ENCODE measurements around the gene CTSL. TPM values are rescaled to one million over a fixed set of nuclear protein-coding genes. Genes with fewer than 3 reads are reported as not detected.

CTSL gene
- 31.1 and 32.2 TPM in 2 replicates for total RNA-seq (2014; rRNA removed; shearing (Covaris generic))

GRCh38 chr9:87725900-87726709 is at the start of gene CTSL:
Gene CTSL, plus strand, starts transcription at chr9:87726119. Its CDS starts 1,485 bp downstream, at chr9:87727604.
- DNase-seq = peak; percentile 72 to 77
- H3K36me3 ChIP-seq = no peaks in the 10 kb centered on the region

GRCh38 chr9:87676976-87677775 is 48.7 kb upstream of the CTSL start:
- Histone ChIP-seq H3K4me3 (no peak overlapping the region), H3K9me3 (replicated peaks) (no peaks in the 10 kb centered on the region), H3K36me3 (peaks cover 7% of the 10 kb centered on the region; the same call in 1 of the 2 replicates), H3K27me3 (no peaks in the 10 kb centered on the region), H3K4me1 (no peaks in the 10 kb centered on the region), H3K27ac (no peak overlapping the region)
- no peak for DNase-seq

More at GRCh38 chr9:87725900-87726709, at the start of gene CTSL:
- H3K9me3 ChIP-seq (replicated peaks) = no peaks in the 10 kb centered on the region
- H3K4me1 ChIP-seq = no peaks in the 10 kb centered on the region
- peak within 1 kb of the TSS; percentile 7; the same call in 1 of the 2 replicates for H3K27ac ChIP-seq
- H3K4me3 ChIP-seq = peak within 1 kb of the TSS; percentile 60
- no peaks in the 10 kb centered on the region for H3K27me3 ChIP-seq

- H3K27me3 ChIP-seq = no peaks in the 10 kb centered on the region
- no peak overlapping the region for H3K27ac ChIP-seq
- no peaks in the 10 kb centered on the region for H3K9me3 ChIP-seq (replicated peaks)
- H3K4me1 ChIP-seq = no peaks in the 10 kb centered on the region
- peaks cover 7% of the 10 kb centered on the region; the same call in 1 of the 2 replicates for H3K36me3 ChIP-seq
- no peak overlapping the region for H3K4me3 ChIP-seq
- DNase-seq = no peak
Observed at GRCh38 chr9:87677776-87678587, 47.9 kb upstream of the CTSL start.

- DNase-seq = peak; percentile 66 to 88
Observed at GRCh38 chr9:87678650-87679355, 47.1 kb upstream of the CTSL start.

GRCh38 chr9:87681271-87682061 is 44.5 kb upstream of the CTSL start:
- no peak overlapping the region for H3K27ac ChIP-seq

More at GRCh38 chr9:87678650-87679355, 47.1 kb upstream of the CTSL start:
- H3K27ac ChIP-seq = no peak overlapping the region
- no peak overlapping the region for H3K4me3 ChIP-seq
- no peaks in the 10 kb centered on the region for H3K4me1 ChIP-seq
- H3K27me3 ChIP-seq = no peaks in the 10 kb centered on the region
- no peaks in the 10 kb centered on the region for H3K9me3 ChIP-seq (replicated peaks)
- peaks cover 7% of the 10 kb centered on the region; the same call in 1 of the 2 replicates for H3K36me3 ChIP-seq

GRCh38 chr9:87682085-87682484 is 43.8 kb upstream of the CTSL start:
- no peak for DNase-seq
- H3K4me1 ChIP-seq = no peaks in the 10 kb centered on the region
- H3K36me3 ChIP-seq = peaks cover 17% of the 10 kb centered on the region
- H3K9me3 ChIP-seq (replicated peaks) = no peaks in the 10 kb centered on the region
- no peak overlapping the region for H3K4me3 ChIP-seq
- H3K27ac ChIP-seq = no peak overlapping the region
- H3K27me3 ChIP-seq = no peaks in the 10 kb centered on the region

More at GRCh38 chr9:87681271-87682061, 44.5 kb upstream of the CTSL start:
- Histone ChIP-seq H3K4me3 (no peak overlapping the region), H3K4me1 (no peaks in the 10 kb centered on the region), H3K9me3 (replicated peaks) (no peaks in the 10 kb centered on the region), H3K36me3 (peaks cover 13% of the 10 kb centered on the region), H3K27me3 (no peaks in the 10 kb centered on the region)
- DNase-seq = no peak

- H3K4me1 ChIP-seq = no peaks in the 10 kb centered on the region
- H3K4me3 ChIP-seq = no peak overlapping the region
- H3K27ac ChIP-seq = no peak overlapping the region
- H3K36me3 ChIP-seq = peaks cover 17% of the 10 kb centered on the region
- no peak for DNase-seq
- no peaks in the 10 kb centered on the region for H3K9me3 ChIP-seq (replicated peaks)
- H3K27me3 ChIP-seq = no peaks in the 10 kb centered on the region
Observed at GRCh38 chr9:87682618-87683017, 43.3 kb upstream of the CTSL start.

- no peak for DNase-seq
- Histone ChIP-seq H3K4me1 (no peaks in the 10 kb centered on the region), H3K36me3 (peaks cover 25% of the 10 kb centered on the region), H3K27ac (no peak overlapping the region), H3K4me3 (no peak overlapping the region), H3K27me3 (no peaks in the 10 kb centered on the region), H3K9me3 (replicated peaks) (no peaks in the 10 kb centered on the region)
Observed at GRCh38 chr9:87683751-87684626, 41.9 kb upstream of the CTSL start.

- no peaks in the 10 kb centered on the region for H3K4me1 ChIP-seq
- H3K27ac ChIP-seq = no peak overlapping the region
- no peak for DNase-seq
- H3K4me3 ChIP-seq = no peak overlapping the region
- peaks cover 25% of the 10 kb centered on the region for H3K36me3 ChIP-seq
- H3K9me3 ChIP-seq (replicated peaks) = no peaks in the 10 kb centered on the region
- no peaks in the 10 kb centered on the region for H3K27me3 ChIP-seq
Observed at GRCh38 chr9:87684627-87685219, 41.2 kb upstream of the CTSL start.

GRCh38 chr9:87685441-87685840 is 40.5 kb upstream of the CTSL start:
- Histone ChIP-seq H3K4me3 (no peak overlapping the region), H3K27me3 (no peaks in the 10 kb centered on the region), H3K27ac (no peak overlapping the region), H3K4me1 (no peaks in the 10 kb centered on the region), H3K36me3 (peaks cover 31% of the 10 kb centered on the region), H3K9me3 (replicated peaks) (no peaks in the 10 kb centered on the region)
- no peak for DNase-seq

GRCh38 chr9:87685871-87686519 is 39.9 kb upstream of the CTSL start:
- no peak overlapping the region for H3K27ac ChIP-seq
- peaks cover 36% of the 10 kb centered on the region for H3K36me3 ChIP-seq

GRCh38 chr9:87686520-87687090 is 39.3 kb upstream of the CTSL start:
- H3K27ac ChIP-seq = no peak overlapping the region

More at GRCh38 chr9:87685871-87686519, 39.9 kb upstream of the CTSL start:
- H3K9me3 ChIP-seq (replicated peaks) = no peaks in the 10 kb centered on the region
- H3K4me1 ChIP-seq = no peaks in the 10 kb centered on the region
- no peak overlapping the region for H3K4me3 ChIP-seq
- no peak for DNase-seq
- no peaks in the 10 kb centered on the region for H3K27me3 ChIP-seq

More at GRCh38 chr9:87686520-87687090, 39.3 kb upstream of the CTSL start:
- Histone ChIP-seq H3K36me3 (peaks cover 36% of the 10 kb centered on the region), H3K4me3 (no peak overlapping the region), H3K27me3 (no peaks in the 10 kb centered on the region), H3K4me1 (no peaks in the 10 kb centered on the region), H3K9me3 (replicated peaks) (no peaks in the 10 kb centered on the region)
- no peak for DNase-seq
